H9 (cell line): Measurements from ENCODE around the gene NCBP1. TPM values are rescaled to one million over a fixed set of nuclear protein-coding genes. Genes with fewer than 3 reads are reported as not detected.

Experiments used
- DNase-seq: peaks from one replicate; pipeline ENCODE4 v3.0.0-alpha.2; 2017
- H2AFZ ChIP-seq: one replicate; pipeline ENCODE4 v1.6.1; 2013; ENCODE audit warnings: mild to moderate bottlenecking, low read length, control low read depth, moderate library complexity
- H2AK5ac ChIP-seq: 2 replicates; pipeline ENCODE4 v1.6.1; 2013; ENCODE audit warnings: low read length, control low read depth, mixed read lengths; ENCODE audit not compliant: insufficient read length
- H2BK120ac ChIP-seq: one replicate; pipeline ENCODE4 v1.6.1; 2013; ENCODE audit warnings: low read depth, mild to moderate bottlenecking, low read length, control low read depth, inconsistent platforms; ENCODE audit not compliant: poor library complexity, severe bottlenecking
- H2BK12ac ChIP-seq: 2 replicates; pipeline ENCODE4 v1.6.1; 2013; ENCODE audit warnings: low read length, control low read depth, mixed read lengths, low read depth; ENCODE audit not compliant: insufficient read length
- H2BK15ac ChIP-seq: 2 replicates; pipeline ENCODE4 v1.6.1; 2013; ENCODE audit warnings: low read depth, low read length, control low read depth
- H2BK20ac ChIP-seq: one replicate; pipeline ENCODE4 v1.6.1; 2013; ENCODE audit warnings: low read depth, mild to moderate bottlenecking, low read length, control low read depth, inconsistent platforms; ENCODE audit not compliant: poor library complexity, severe bottlenecking
- H2BK5ac ChIP-seq: 2 replicates; pipeline ENCODE4 v1.6.1; 2013; ENCODE audit warnings: low read length, control low read depth, mixed read lengths; ENCODE audit not compliant: insufficient read length
- H3K14ac ChIP-seq: 2 replicates; pipeline ENCODE4 v1.6.1; 2013; ENCODE audit warnings: low read length, control low read depth; ENCODE audit not compliant: insufficient read depth
- H3K18ac ChIP-seq: 2 replicates; pipeline ENCODE4 v1.6.1; 2013; ENCODE audit warnings: low read depth, mild to moderate bottlenecking, mixed read lengths, low read length, control low read depth; ENCODE audit not compliant: insufficient read length
- H3K23ac ChIP-seq: 2 replicates; pipeline ENCODE4 v1.6.1; 2013; ENCODE audit warnings: low read length, control low read depth, mixed read lengths, low read depth; ENCODE audit not compliant: insufficient read length
- H3K23me2 ChIP-seq: 2 replicates; pipeline ENCODE4 v1.6.1; 2013; ENCODE audit warnings: low read depth, mild to moderate bottlenecking, mixed read lengths, low read length, control low read depth; ENCODE audit not compliant: insufficient read length, poor library complexity, severe bottlenecking
- H3K27ac ChIP-seq: 2 replicates; pipeline ENCODE4 v1.5.1; 2013; ENCODE audit warnings: low read length, control low read depth, mixed read lengths, low read depth; ENCODE audit not compliant: insufficient read length
- H3K27me3 ChIP-seq: 2 replicates; pipeline ENCODE4 v1.6.1; 2013; ENCODE audit warnings: low read length, control low read depth, inconsistent platforms; ENCODE audit not compliant: insufficient read depth
- H3K4ac ChIP-seq: 2 replicates; pipeline ENCODE4 v1.6.1; 2013; ENCODE audit warnings: low read depth, mild to moderate bottlenecking, control low read depth, inconsistent platforms, low read length, moderate library complexity
- H3K4me1 ChIP-seq: 2 replicates; pipeline ENCODE4 v1.6.1; 2013; ENCODE audit warnings: low read length, control low read depth, inconsistent platforms; ENCODE audit not compliant: insufficient read depth
- H3K4me2 ChIP-seq: 2 replicates; pipeline ENCODE4 v1.6.1; 2013; ENCODE audit warnings: low read length, control low read depth, mixed read lengths; ENCODE audit not compliant: insufficient read length, insufficient read depth
- H3K56ac ChIP-seq: 2 replicates; pipeline ENCODE4 v1.6.1; 2013; ENCODE audit warnings: low read depth, mild to moderate bottlenecking, mixed read lengths, low read length, control low read depth; ENCODE audit not compliant: insufficient read length
- H3K79me1 ChIP-seq: 2 replicates; pipeline ENCODE4 v1.6.1; 2013; ENCODE audit warnings: low read depth, mild to moderate bottlenecking, moderate library complexity, low read length, control low read depth, inconsistent platforms; ENCODE audit not compliant: insufficient read depth, poor library complexity, severe bottlenecking
- H3K79me2 ChIP-seq: 2 replicates; pipeline ENCODE4 v1.6.1; 2013; ENCODE audit warnings: low read length, control low read depth, inconsistent platforms; ENCODE audit not compliant: insufficient read depth
- H3K9ac ChIP-seq: 2 replicates; pipeline ENCODE4 v1.6.1; 2013; ENCODE audit warnings: low read length, control low read depth, mixed read lengths; ENCODE audit not compliant: insufficient read length; ENCODE audit errors: extremely low read depth
- H3K9me3 ChIP-seq: one replicate; pipeline ENCODE4 v1.6.1; 2013; ENCODE audit warnings: low read depth, low read length, inconsistent platforms; ENCODE audit not compliant: control insufficient read depth
- H3T11ph ChIP-seq: one replicate; pipeline ENCODE4 v1.6.1; 2013; ENCODE audit warnings: mild to moderate bottlenecking, low read length, control low read depth, inconsistent platforms
- H4K20me1 ChIP-seq: one replicate; pipeline ENCODE4 v1.6.1; 2013; ENCODE audit not compliant: control insufficient read depth, insufficient read length, insufficient read depth
- H4K5ac ChIP-seq: 2 replicates; pipeline ENCODE4 v1.6.1; 2013; ENCODE audit warnings: low read depth, mild to moderate bottlenecking, mixed read lengths, low read length, control low read depth; ENCODE audit not compliant: insufficient read length
- H4K8ac ChIP-seq: replicated peaks from 2 replicates; pipeline ENCODE4 v1.6.1; 2013; ENCODE audit warnings: low read length, control low read depth, mixed read lengths, low read depth; ENCODE audit not compliant: insufficient read length
- H4K91ac ChIP-seq: 2 replicates; pipeline ENCODE4 v1.6.1; 2013; ENCODE audit warnings: low read depth, mild to moderate bottlenecking, moderate library complexity, mixed read lengths, low read length, control low read depth; ENCODE audit not compliant: insufficient read length
- H3K27ac Mint-ChIP-seq, 3 experiments: 2 replicates in 2 of 3; 3 replicates in 1 of 3; pipeline ENCODE4 v1.8.0; 2020 to 2021; ENCODE audit warnings: mixed read lengths in 3 of 3, mild to moderate bottlenecking in 1 of 3, moderate library complexity in 1 of 3
- H3K27me3 Mint-ChIP-seq: 2 replicates; pipeline ENCODE4 v1.8.0; 2021; ENCODE audit warnings: low read depth, mild to moderate bottlenecking, moderate library complexity, mixed read lengths
- H3K36me3 Mint-ChIP-seq, 3 experiments: 2 replicates in 2 of 3; 3 replicates in 1 of 3; pipeline ENCODE4 v1.8.0; 2020 to 2021; ENCODE audit warnings: low read depth in 3 of 3, mixed read lengths in 3 of 3; ENCODE audit not compliant: insufficient read depth in 1 of 3
- H3K4me1 Mint-ChIP-seq, 2 experiments: 2 replicates each; pipeline ENCODE4 v1.8.0; 2020; ENCODE audit warnings: mixed read lengths in 2 of 2
- H3K4me3 Mint-ChIP-seq, 2 experiments: 2 replicates in 1 of 2; 3 replicates in 1 of 2; pipeline ENCODE4 v1.8.0; 2020 to 2021; ENCODE audit warnings: mild to moderate bottlenecking in 2 of 2, mixed read lengths in 2 of 2, moderate library complexity in 1 of 2
- H3K9me3 Mint-ChIP-seq, 2 experiments: 2 replicates in 1 of 2; 3 replicates in 1 of 2; pipeline ENCODE4 v1.8.0; 2020; ENCODE audit warnings: mild to moderate bottlenecking in 2 of 2, mixed read lengths in 2 of 2, moderate library complexity in 1 of 2
- WGBS: extraction: QIAGEN DNeasy Blood & Tissue Kit; methylation state at CpG from one replicate; pipeline ENCODE4 v1.1.7; 2013; ENCODE audit warnings: missing lambda C conversion rate, low lambda C conversion rate, mixed read lengths; ENCODE audit not compliant: insufficient read length; ENCODE audit errors: extremely low coverage; 5-methylcytosine and 5-hydroxymethylcytosine counted together
- total RNA-seq: library from RNA; stranded (reverse); gene quantifications from 2 replicates; pipeline ENCODE4 v1.2.1, GENCODE V29; 2021
- TF ChIP-seq, protein P1 (sequence below): fragments of 200-600 bp; sonication (generic); conservative IDR thresholded peaks from 3 replicates; pipeline ENCODE4 v1.8.0; 2021; ENCODE audit warnings: antibody characterized with exemption, mild to moderate bottlenecking

Gene NCBP1
- total RNA-seq, 1 experiment from 2014 or later, result 55.7 TPM

DNA sequence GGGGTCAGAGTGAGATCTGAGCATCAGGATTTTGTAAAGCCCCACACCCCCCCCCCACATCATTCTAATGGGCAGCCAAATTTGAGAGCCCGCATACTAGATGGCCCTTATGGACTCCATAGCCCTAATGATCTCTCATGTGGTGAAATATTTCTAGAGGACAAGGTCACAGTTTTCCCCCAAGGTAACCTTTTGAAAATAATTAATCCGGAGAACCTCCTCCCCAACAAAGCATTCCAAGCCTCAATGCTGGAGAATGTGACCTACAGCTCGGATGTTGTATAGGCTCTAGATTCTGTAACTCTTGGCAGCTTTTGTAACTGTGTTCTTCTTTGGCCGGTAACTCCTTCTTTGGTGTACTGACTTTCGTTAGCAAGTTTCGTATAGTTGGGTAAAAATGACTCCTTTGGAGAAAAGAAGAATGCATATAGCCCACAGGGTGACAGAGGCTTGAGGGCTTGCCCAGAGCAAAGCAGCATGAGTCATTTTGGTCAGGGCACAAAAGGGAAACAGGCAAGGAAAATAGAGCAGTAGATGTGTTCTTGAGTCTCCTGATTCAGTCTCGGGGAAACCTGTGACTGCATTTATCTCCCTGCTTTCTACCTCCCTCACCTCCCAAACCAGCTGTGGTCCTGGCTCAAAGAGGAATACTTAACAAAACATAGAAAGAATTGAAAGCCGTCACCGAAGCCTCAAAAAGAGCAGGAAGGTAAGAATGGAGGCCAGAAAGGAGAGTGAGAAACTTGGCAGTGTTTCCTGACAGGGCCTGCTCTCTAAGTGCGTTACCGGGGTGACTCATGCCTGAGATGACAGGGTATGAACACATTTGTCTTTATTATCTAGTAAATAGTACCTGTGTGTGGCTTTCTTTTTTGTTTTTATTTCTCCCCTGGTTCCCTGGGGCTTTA is 70.1 kb downstream of the NCBP1 start:
- Histone ChIP-seq H2BK20ac (no peak overlapping the region), H3K9me3 (no peaks in the 10 kb centered on the region), H3K4ac (no peak overlapping the region), H3K14ac (no peak overlapping the region), H2BK12ac (no peak overlapping the region), H2AFZ (no peak overlapping the region), H2BK120ac (no peak overlapping the region), H4K91ac (no peak overlapping the region), H3K79me2 (no peaks in the 10 kb centered on the region), H3K23me2 (no peaks in the 10 kb centered on the region), H2BK15ac (no peak overlapping the region), H4K20me1 (no peaks in the 10 kb centered on the region), H3K56ac (no peak overlapping the region), H3K4me1 (no peaks in the 10 kb centered on the region), H4K5ac (no peak overlapping the region), H3K23ac (no peak overlapping the region), H3K79me1 (no peaks in the 10 kb centered on the region), H3K18ac (no peak overlapping the region), H3T11ph (no peak overlapping the region), H4K8ac (no peak overlapping the region), H3K9ac (no peak overlapping the region), H3K27me3 (no peaks in the 10 kb centered on the region), H2BK5ac (no peak overlapping the region), H2AK5ac (no peak overlapping the region), H3K4me2 (no peak overlapping the region), H3K27ac (no peak overlapping the region)
- no peak for DNase-seq
- Mint-ChIP-seq H3K27me3 (peaks cover 52% of the 10 kb centered on the region), H3K36me3 (no peaks in the 10 kb centered on the region), H3K4me1 (peaks cover 0 to 6% of the 10 kb centered on the region in 2 experiments; a peak in 1 of 4 replicates), H3K4me3 (no peak overlapping the region), H3K27ac (no peak overlapping the region), H3K9me3 (no peaks in the 10 kb centered on the region)
- WGBS, result no CpG with 5 or more reads among the region's 11 CpGs
- TF ChIP-seq, protein P1, sequence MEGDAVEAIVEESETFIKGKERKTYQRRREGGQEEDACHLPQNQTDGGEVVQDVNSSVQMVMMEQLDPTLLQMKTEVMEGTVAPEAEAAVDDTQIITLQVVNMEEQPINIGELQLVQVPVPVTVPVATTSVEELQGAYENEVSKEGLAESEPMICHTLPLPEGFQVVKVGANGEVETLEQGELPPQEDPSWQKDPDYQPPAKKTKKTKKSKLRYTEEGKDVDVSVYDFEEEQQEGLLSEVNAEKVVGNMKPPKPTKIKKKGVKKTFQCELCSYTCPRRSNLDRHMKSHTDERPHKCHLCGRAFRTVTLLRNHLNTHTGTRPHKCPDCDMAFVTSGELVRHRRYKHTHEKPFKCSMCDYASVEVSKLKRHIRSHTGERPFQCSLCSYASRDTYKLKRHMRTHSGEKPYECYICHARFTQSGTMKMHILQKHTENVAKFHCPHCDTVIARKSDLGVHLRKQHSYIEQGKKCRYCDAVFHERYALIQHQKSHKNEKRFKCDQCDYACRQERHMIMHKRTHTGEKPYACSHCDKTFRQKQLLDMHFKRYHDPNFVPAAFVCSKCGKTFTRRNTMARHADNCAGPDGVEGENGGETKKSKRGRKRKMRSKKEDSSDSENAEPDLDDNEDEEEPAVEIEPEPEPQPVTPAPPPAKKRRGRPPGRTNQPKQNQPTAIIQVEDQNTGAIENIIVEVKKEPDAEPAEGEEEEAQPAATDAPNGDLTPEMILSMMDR, result no peak
